Osteocyte (in vitro differentiated cells): ENCODE data around the gene IGSF3. TPM values are rescaled to one million over a fixed set of nuclear protein-coding genes. Genes with fewer than 3 reads are reported as not detected.

Experiments
- DNase-seq: peaks from one replicate; pipeline ENCODE4 v3.0.0; 2021; ENCODE audit warnings: mixed read lengths; ENCODE audit not compliant: unreplicated experiment; ENCODE audit errors: extremely low spot score
- H3K27ac Mint-ChIP-seq: one replicate; pipeline ENCODE4 v1.8.0; 2021; ENCODE audit warnings: mild to moderate bottlenecking, mixed read lengths; ENCODE audit not compliant: unreplicated experiment
- H3K27me3 Mint-ChIP-seq: one replicate; pipeline ENCODE4 v1.8.0; 2021; ENCODE audit warnings: mixed read lengths; ENCODE audit not compliant: unreplicated experiment
- H3K36me3 Mint-ChIP-seq: one replicate; pipeline ENCODE4 v1.8.0; 2021; ENCODE audit warnings: mixed read lengths; ENCODE audit not compliant: unreplicated experiment
- H3K4me1 Mint-ChIP-seq: one replicate; pipeline ENCODE4 v1.8.0; 2021; ENCODE audit warnings: mixed read lengths; ENCODE audit not compliant: unreplicated experiment
- H3K4me3 Mint-ChIP-seq: one replicate; pipeline ENCODE4 v1.8.0; 2021; ENCODE audit warnings: mild to moderate bottlenecking, moderate library complexity, mixed read lengths; ENCODE audit not compliant: unreplicated experiment
- H3K9me3 Mint-ChIP-seq: one replicate; pipeline ENCODE4 v1.8.0; 2021; ENCODE audit warnings: mixed read lengths; ENCODE audit not compliant: unreplicated experiment
- CTCF ChIP-seq: fragments of 200-600 bp; sonication (generic); IDR thresholded peaks from 2 replicates; pipeline ENCODE4 v1.5.0; 2021; ENCODE audit warnings: antibody characterized with exemption, mild to moderate bottlenecking, moderate library complexity
- total RNA-seq: library from RNA; stranded (reverse); gene quantifications from 2 replicates; pipeline ENCODE4 v1.2.1, GENCODE V29; 2021

IGSF3 gene
- total RNA-seq, 1 donor from 2014 or later: 43.2 TPM

- Mint-ChIP-seq H3K4me1 (peaks cover 3% of the 10 kb centered on the region), H3K36me3 (peaks cover 15% of the 10 kb centered on the region), H3K4me3 (no peak overlapping the region), H3K9me3 (no peaks in the 10 kb centered on the region), H3K27me3 (no peaks in the 10 kb centered on the region), H3K27ac (no peak overlapping the region)
- no peak for DNase-seq
- TF ChIP-seq CTCF: no peak
Observed at GRCh38 chr1:116546354-116546977, 121.1 kb downstream of the IGSF3 start.

GRCh38 chr1:116545359-116545705 is 122.2 kb downstream of the IGSF3 start:
- Mint-ChIP-seq H3K36me3 (peaks cover 17% of the 10 kb centered on the region), H3K4me3 (no peak overlapping the region), H3K9me3 (no peaks in the 10 kb centered on the region), H3K4me1 (peaks cover 3% of the 10 kb centered on the region), H3K27ac (no peak overlapping the region), H3K27me3 (no peaks in the 10 kb centered on the region)
- no peak for DNase-seq
- TF ChIP-seq CTCF: no peak

GRCh38 chr1:116544588-116545358 is 122.8 kb downstream of the IGSF3 start:
- TF ChIP-seq CTCF: no peak
- Mint-ChIP-seq H3K4me3 (no peak overlapping the region), H3K9me3 (no peaks in the 10 kb centered on the region), H3K36me3 (peaks cover 17% of the 10 kb centered on the region), H3K27me3 (no peaks in the 10 kb centered on the region), H3K4me1 (peaks cover 3% of the 10 kb centered on the region), H3K27ac (no peak overlapping the region)
- no peak for DNase-seq

GRCh38 chr1:116540088-116540487 is 127.4 kb downstream of the IGSF3 start:
- Mint-ChIP-seq H3K4me3 (no peak overlapping the region), H3K27ac (no peak overlapping the region), H3K9me3 (no peaks in the 10 kb centered on the region), H3K27me3 (no peaks in the 10 kb centered on the region), H3K36me3 (peaks cover 31% of the 10 kb centered on the region), H3K4me1 (peaks cover 3% of the 10 kb centered on the region)
- no peak for DNase-seq
- no peak for TF ChIP-seq CTCF

GRCh38 chr1:116538544-116538943 is 129.0 kb downstream of the IGSF3 start:
- peaks cover 36% of the 10 kb centered on the region for H3K36me3 Mint-ChIP-seq
- H3K4me3 Mint-ChIP-seq: no peak overlapping the region
- DNase-seq: no peak
- no peaks in the 10 kb centered on the region for H3K9me3 Mint-ChIP-seq
- TF ChIP-seq CTCF: no peak
- H3K27me3 Mint-ChIP-seq: no peaks in the 10 kb centered on the region
- no peak overlapping the region for H3K27ac Mint-ChIP-seq
- no peaks in the 10 kb centered on the region for H3K4me1 Mint-ChIP-seq
